Measurements from ENCODE around the gene FNDC4. TPM values are rescaled to one million over a fixed set of nuclear protein-coding genes. Genes with fewer than 3 reads are reported as not detected.

The FNDC4 gene
- total RNA-seq, 1 donor from 2014 or later = 7.3 TPM

- H2AFZ ChIP-seq (ENCODE audit: low read depth, low read length) = no peak overlapping the region
- no peak for TF ChIP-seq EZH2 (IDR thresholded peaks at IDR 0.05; ENCODE audit: insufficient read depth, low read length)
- no peak for TF ChIP-seq CTCF (IDR thresholded peaks at IDR 0.05; ENCODE audit: insufficient read depth, low read depth, low read length)
- H3K36me3 ChIP-seq (ENCODE audit: insufficient read depth, low read length) = no peaks in the 10 kb centered on the region
- H3K27ac ChIP-seq (ENCODE audit: low read depth, low read length) = no peak overlapping the region
- no peaks in the 10 kb centered on the region for H3K4me1 ChIP-seq (ENCODE audit: insufficient read depth, low read length)
- Mint-ChIP-seq H3K27me3 (ENCODE audit: low read depth, unreplicated experiment) (peaks cover 19% of the 10 kb centered on the region), H3K36me3 (ENCODE audit: low read depth, unreplicated experiment) (no peaks in the 10 kb centered on the region), H3K4me1 (ENCODE audit: low read depth, unreplicated experiment) (no peaks in the 10 kb centered on the region), H3K27ac (ENCODE audit: unreplicated experiment) (no peak overlapping the region), H3K9me3 (ENCODE audit: unreplicated experiment) (no peaks in the 10 kb centered on the region), H3K4me3 (ENCODE audit: unreplicated experiment) (no peak overlapping the region)
- no peaks in the 10 kb centered on the region for H3K79me2 ChIP-seq (ENCODE audit: insufficient read depth, low read length)
- FAIRE-seq (no peak), DNase-seq (ENCODE audit: low read depth) (no peak)
- H4K20me1 ChIP-seq (ENCODE audit: insufficient read depth, low read length) = no peaks in the 10 kb centered on the region
- H3K4me3 ChIP-seq (ENCODE audit: insufficient read depth, low read depth, low read length) = no peak overlapping the region
- H3K27me3 ChIP-seq (ENCODE audit: insufficient read depth, low read length) = no peaks in the 10 kb centered on the region
- no peaks in the 10 kb centered on the region for H3K9me3 ChIP-seq (ENCODE audit: insufficient read depth, low read depth, low read length)
- H3K4me2 ChIP-seq (ENCODE audit: low read length) = no peak overlapping the region
- H3K9ac ChIP-seq (ENCODE audit: low read length) = no peak overlapping the region
Observed at GRCh38 chr2:27522400-27522945, 27.5 kb upstream of the FNDC4 start.

- DNase-seq (ENCODE audit: low read depth) (no peak), FAIRE-seq (no peak)
- Histone ChIP-seq H3K4me3 (ENCODE audit: insufficient read depth, low read depth, low read length) (no peak overlapping the region), H3K4me1 (ENCODE audit: insufficient read depth, low read length) (no peaks in the 10 kb centered on the region), H2AFZ (ENCODE audit: low read depth, low read length) (no peak overlapping the region), H3K27me3 (ENCODE audit: insufficient read depth, low read length) (no peaks in the 10 kb centered on the region), H3K79me2 (ENCODE audit: insufficient read depth, low read length) (no peaks in the 10 kb centered on the region), H3K36me3 (ENCODE audit: insufficient read depth, low read length) (no peaks in the 10 kb centered on the region), H3K9ac (ENCODE audit: low read length) (no peak overlapping the region), H3K4me2 (ENCODE audit: low read length) (no peak overlapping the region), H4K20me1 (ENCODE audit: insufficient read depth, low read length) (no peaks in the 10 kb centered on the region), H3K27ac (ENCODE audit: low read depth, low read length) (no peak overlapping the region), H3K9me3 (ENCODE audit: insufficient read depth, low read depth, low read length) (no peaks in the 10 kb centered on the region)
- Mint-ChIP-seq H3K4me3 (ENCODE audit: unreplicated experiment) (no peak overlapping the region), H3K36me3 (ENCODE audit: low read depth, unreplicated experiment) (no peaks in the 10 kb centered on the region), H3K27me3 (ENCODE audit: low read depth, unreplicated experiment) (peaks cover 19% of the 10 kb centered on the region), H3K9me3 (ENCODE audit: unreplicated experiment) (no peaks in the 10 kb centered on the region), H3K27ac (ENCODE audit: unreplicated experiment) (no peak overlapping the region), H3K4me1 (ENCODE audit: low read depth, unreplicated experiment) (no peaks in the 10 kb centered on the region)
- TF ChIP-seq EZH2 (IDR thresholded peaks at IDR 0.05; ENCODE audit: insufficient read depth, low read length) (no peak), CTCF (IDR thresholded peaks at IDR 0.05; ENCODE audit: insufficient read depth, low read depth, low read length) (no peak)
Observed at GRCh38 chr2:27520316-27520715, 25.3 kb upstream of the FNDC4 start.

- H3K9ac ChIP-seq (ENCODE audit: low read length) = no peak overlapping the region
- DNase-seq (ENCODE audit: low read depth) = no peak
- peaks cover 2% of the 10 kb centered on the region for H3K27me3 ChIP-seq (ENCODE audit: insufficient read depth, low read length)
- H3K27ac Mint-ChIP-seq (ENCODE audit: unreplicated experiment) = no peak overlapping the region
- no peaks in the 10 kb centered on the region for H3K79me2 ChIP-seq (ENCODE audit: insufficient read depth, low read length)
- no peaks in the 10 kb centered on the region for H3K36me3 Mint-ChIP-seq (ENCODE audit: low read depth, unreplicated experiment)
- no peak overlapping the region for H3K4me2 ChIP-seq (ENCODE audit: low read length)
- H3K9me3 Mint-ChIP-seq (ENCODE audit: unreplicated experiment) = no peaks in the 10 kb centered on the region
- H3K27me3 Mint-ChIP-seq (ENCODE audit: low read depth, unreplicated experiment) = peaks cover 20% of the 10 kb centered on the region
- no peak overlapping the region for H3K4me3 ChIP-seq (ENCODE audit: insufficient read depth, low read depth, low read length)
- no peaks in the 10 kb centered on the region for H3K9me3 ChIP-seq (ENCODE audit: insufficient read depth, low read depth, low read length)
- no peak overlapping the region for H2AFZ ChIP-seq (ENCODE audit: low read depth, low read length)
- TF ChIP-seq CTCF (IDR thresholded peaks at IDR 0.05; ENCODE audit: insufficient read depth, low read depth, low read length) = no peak
- TF ChIP-seq EZH2 (IDR thresholded peaks at IDR 0.05; ENCODE audit: insufficient read depth, low read length) = no peak
- no peak for FAIRE-seq
- no peaks in the 10 kb centered on the region for H3K4me1 ChIP-seq (ENCODE audit: insufficient read depth, low read length)
- no peak overlapping the region for H3K4me3 Mint-ChIP-seq (ENCODE audit: unreplicated experiment)
- H3K36me3 ChIP-seq (ENCODE audit: insufficient read depth, low read length) = no peaks in the 10 kb centered on the region
- H3K27ac ChIP-seq (ENCODE audit: low read depth, low read length) = no peak overlapping the region
- H4K20me1 ChIP-seq (ENCODE audit: insufficient read depth, low read length) = no peaks in the 10 kb centered on the region
- H3K4me1 Mint-ChIP-seq (ENCODE audit: low read depth, unreplicated experiment) = no peaks in the 10 kb centered on the region
Observed at GRCh38 chr2:27518782-27519113, 23.7 kb upstream of the FNDC4 start.

Measured in astrocyte (in vitro differentiated cells and primary cell).